HG03103 (cell line): Measurements from ENCODE around the gene AASDHPPT.

Experiments
- ATAC-seq: cut with Tn5 transposase; IDR thresholded peaks from one replicate; pipeline ENCODE4 v1.9.1; 2021; ENCODE audit warnings: low read depth; ENCODE audit not compliant: unreplicated experiment

Gene AASDHPPT

DNA sequence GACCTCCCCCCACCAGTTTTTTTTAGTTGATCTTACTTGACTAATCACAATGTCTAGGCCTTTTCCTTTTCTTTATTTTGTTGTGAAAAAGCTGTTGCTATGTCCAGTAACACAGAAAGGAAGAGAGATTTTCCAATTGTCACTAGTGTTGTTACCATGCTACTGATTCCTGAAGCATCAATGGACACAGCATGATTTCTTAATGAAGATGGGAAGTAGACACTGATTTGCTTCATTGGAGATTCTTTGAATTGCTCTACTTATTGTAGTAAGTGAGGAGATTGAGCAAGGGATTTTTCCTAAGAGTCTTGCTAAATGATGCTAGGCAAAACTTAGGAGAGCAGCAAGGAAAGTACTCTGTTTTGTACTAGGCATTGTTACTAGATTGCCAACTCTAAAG is 4.6 kb downstream of the AASDHPPT start:
- ATAC-seq, result no peak

DNA sequence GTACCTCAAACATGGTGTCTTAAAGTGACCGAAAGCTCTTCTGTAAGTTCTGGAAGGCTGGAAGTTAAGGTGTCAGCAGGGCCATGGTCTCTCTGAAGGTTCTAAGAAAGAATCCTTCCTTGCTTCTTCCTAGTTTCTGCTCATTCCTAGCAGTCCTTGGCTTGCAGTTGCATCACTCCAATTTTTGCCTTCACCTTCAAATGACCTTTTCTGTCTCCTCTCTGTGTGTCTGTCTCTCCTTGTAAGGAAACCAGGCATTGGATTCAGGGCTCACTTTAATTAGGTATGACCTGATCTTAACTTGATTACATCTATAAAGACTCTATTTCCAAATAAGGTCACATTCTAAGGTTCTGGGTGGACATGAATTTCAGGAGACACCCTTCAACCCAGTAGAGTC is 8.7 kb downstream of the AASDHPPT start:
- ATAC-seq, result no peak

DNA sequence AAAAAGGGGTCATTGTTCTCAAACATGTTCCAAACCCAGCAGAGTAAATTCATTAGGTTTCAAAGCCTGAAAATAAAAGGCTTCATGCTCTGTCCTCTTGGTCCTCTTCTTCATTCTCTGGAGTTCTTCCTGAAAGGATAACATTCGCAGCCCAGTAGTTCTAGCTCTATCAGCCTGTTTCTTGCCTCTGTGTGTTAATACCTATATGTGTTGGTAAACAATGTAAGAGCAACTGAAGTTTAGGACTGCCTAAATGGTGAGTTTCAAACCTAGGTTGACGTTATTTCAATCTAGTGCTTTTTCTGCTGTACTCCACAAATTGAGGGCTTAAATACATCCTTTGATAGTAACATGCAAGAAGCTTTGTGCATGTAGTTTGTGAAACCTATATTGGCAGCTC is 9.4 kb downstream of the AASDHPPT start:
- no peak for ATAC-seq

DNA sequence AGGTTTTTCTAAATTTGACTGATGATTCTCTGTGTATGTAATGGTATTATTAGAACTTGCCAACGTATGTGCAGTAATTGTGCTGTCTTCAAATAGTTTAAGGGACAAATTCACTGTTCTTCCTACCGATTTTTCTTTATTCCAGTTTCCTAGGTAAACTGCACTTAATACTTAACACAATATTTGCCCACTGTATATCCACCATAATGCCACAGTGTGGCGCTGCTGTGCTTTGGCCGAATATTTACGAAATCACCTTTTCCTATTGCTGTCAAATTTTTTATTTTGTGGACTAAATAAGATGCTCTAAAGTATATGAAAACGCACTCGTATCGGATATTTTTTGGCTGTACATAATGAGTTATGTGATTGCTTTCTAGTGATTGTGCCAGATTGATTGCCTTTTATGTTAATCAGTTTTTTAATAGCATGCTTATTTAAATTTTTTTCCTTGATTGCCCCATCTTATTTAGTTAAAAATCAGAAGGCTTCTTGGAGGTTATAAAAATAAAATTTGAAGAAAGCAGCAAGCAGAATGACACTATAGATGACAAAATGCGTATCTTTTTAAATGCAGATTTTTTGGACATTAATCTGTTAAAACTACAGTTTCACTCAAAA is 10.5 kb downstream of the AASDHPPT start:
- ATAC-seq, result no peak

DNA sequence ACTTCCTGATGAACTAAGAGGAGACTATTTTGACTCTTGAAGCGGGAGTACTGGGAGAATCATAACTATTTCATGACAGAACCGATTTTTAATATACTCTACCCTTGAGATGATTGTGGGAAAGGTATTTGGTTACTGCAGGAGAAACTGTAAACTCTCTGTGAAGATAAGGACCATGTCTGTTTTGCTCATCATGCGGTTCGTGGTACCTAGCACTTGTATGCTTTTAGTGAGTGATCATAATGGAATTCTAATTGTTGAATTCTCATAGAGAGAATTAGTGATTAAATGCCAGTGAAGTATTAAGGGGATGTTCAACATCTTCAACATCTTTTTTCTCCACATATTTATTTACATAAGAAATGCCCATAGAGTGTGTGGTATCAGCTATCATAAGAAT is 11.4 kb downstream of the AASDHPPT start:
- no peak for ATAC-seq

DNA sequence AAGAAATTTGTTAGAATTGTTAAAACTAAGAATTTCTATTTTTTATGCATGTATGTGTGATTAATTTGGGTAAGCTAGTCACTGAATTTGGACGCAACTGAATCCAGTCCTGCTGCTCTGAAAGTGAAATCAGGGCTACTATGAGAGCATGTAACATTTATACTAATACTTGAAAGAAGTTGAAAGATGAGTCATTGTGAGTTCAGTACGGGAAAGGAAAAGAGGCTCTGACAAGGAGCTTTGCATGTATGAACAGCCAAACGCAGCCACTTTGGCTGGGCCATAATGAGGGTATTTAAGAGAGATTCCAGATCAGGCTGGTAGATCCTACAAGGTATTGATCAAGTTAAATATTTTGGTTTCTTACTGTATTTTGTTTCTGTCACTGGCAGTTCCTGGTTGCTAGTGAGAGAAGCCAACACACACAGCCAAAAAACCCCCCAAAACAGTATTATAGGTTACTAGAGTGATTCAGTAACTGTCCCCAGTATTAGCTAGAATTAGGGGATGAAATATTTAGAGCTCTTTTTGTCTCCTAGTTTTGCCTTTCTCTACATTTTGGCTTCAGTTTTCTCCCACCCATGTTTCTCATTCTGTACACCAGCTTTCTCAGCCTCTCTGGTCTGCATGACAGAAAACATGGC is 14.1 kb downstream of the AASDHPPT start:
- peak; percentile 97 for ATAC-seq

DNA sequence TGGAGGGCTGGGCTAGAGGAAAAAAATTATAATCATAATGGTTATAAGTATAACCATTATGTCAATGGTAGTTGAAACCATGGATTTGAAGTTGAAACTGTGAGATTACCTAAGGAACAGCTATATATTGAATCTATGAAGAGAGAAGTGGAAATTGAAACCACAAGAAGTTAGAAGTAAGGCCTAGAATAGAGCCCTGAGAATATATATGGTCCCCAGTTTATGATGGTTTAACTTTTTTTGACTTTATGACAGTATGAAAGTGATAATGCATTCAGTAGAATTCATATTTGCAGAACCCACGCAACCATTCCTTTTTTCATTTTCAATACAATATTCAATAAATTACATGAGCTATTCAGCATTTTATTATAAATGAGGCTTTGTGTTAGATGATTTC is 15.0 kb downstream of the AASDHPPT start:
- ATAC-seq, result peak; percentile 23

DNA sequence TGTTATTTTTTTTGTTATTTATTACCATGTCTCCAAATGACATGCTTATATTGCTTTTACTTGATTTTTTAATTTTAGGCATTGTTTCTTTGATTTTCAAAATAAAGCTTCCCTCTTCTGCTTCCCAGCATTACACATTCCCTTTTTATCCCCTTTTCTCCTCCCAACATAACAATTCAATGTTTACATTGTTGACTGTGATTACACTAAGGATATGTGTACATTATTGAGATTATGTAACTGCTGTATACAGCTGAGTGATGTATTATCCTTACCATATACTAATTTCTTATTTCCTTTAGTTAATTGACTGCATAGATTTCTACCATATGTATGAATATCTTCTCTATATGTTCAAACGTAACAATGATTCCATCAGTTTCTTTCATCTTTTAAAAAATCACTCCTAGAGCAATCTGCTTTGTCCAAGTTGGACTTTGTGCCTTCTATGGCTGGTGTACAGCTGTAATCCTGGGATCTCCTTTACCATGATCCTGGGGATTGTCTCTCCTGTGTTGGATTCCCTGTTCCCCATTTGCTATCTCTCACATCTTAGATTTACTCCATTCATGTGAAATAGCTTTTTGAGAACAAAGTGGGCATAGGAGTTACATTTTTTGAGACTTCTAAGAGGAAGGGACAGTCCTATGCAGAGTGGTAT is 21.6 kb downstream of the AASDHPPT start:
- ATAC-seq, result no peak

DNA sequence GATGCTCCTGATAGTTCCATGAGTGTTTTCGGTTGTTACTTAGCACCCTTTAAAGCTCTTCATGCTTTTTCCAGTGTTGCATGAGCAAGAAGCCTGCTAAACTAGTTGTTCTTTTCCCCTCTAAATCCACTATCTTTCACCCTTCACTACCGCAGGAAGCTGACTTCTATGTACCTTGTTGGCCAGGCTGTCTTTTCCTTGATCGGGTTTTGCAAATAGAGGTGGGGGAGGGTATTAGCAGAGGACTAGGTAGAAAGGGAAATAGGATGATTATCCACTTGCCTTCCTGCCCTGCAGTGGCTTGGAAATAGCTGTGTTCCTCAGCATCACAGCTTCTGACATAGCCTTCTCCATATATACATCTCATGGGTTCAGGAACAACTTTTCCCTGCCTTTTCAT is 23.9 kb downstream of the AASDHPPT start:
- ATAC-seq, result no peak

DNA sequence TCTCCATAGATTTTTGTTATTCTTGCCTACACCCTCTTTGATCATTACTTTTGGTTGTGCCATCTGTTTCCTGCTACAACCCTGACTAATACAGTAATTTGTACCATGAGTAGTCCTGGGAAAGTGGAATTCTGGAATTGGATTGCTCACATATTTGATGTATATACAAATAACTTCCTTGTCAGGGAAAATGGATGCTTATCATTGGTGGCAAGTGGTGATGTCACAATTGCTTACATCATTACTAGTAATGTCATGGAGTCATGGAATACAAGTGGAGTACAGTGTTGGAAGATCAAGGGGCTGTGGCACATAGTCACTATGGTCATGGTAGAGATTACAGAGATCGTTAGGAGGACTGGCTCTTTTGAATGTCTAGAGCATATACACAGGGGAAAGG is 24.4 kb downstream of the AASDHPPT start:
- ATAC-seq, result no peak

DNA sequence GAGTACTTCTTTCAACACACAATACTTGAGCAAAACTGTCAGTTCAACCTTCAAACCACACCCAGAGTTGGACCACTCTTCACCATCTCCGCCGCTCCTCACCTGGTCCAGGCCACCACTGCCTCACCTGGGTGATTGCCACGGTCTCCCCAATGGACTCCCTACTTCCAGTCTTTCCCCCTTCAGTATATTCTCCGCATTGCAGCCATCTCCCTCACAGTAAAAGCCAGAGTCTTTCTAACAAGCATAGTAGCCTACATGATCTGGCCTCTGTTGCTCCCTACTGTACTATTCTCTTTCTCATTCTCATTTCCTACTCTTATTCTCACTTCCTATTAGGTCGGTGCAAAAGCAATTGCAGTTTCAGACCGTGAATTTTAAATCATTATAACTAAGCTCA is 28.5 kb downstream of the AASDHPPT start:
- no peak for ATAC-seq

DNA sequence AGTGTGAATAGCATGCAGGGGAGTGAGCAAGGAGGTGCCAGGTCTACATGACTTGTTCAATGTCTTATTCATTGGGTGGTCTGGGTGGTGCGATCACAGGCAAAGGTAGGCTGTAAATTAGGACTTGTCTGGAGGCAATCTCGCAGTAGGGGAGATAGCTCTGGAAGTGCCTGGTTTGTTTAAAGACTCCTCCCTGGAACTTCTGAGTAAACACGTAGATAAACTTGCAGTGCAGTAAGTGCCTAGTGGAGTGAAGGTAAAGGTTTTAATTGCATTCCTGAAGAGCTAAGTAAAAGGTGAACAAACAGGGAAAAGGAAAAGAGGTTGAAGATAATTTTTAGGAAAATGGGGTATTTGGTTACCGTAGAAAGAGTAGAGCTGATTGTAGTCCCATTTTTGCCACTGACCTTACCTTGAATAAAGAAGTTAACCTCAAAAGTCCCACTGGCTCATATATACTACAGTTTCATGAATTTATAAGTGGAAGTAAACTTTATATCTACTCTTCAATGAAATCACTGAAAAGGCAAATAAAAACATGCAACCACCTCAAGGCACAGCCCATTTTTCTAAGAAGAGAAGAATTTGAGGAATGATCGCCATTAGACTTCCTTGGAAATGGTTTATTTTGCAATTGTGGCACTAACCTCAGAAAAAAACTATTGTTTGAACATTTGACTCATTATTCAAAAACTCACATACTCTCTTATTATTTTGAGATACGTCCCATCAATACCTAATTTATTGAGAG is 44.3 kb downstream of the AASDHPPT start:
- no peak for ATAC-seq

DNA sequence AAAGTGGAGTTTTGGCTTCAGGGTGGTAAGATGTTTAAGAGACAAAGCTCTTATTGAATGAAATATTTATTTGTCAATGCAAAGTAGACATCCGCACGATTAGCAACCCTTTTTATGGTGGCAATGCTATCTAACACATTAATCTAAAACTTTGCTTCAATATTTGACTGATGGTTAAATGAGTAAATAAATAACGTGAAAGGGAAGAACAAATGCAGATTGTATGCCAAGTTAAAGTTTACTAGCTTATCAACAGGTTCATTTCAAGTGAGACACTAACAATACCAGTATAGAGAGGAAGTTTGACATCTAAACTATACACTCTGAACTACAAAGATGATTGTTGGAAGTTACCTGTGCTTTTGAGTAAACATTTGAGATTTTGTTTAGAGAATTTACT is 50.1 kb downstream of the AASDHPPT start:
- ATAC-seq, result no peak

DNA sequence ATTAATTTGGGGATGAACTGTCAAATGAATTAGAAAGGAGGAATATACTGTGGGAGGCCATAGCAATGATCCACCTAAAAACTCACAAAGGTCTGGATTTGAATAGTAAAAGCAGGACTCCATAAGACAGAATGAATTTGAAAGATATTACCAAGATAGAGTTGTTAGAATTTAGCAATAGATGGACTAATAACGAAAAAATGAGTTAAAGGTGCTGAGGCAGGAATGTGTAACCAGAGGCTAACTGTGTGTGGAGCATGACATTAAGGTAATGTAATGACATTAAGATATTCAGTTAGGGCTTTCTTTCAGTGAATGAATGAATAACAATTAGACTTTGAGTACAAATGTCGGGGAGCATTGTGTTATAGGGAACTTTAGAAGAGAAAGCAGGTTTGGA is 51.3 kb downstream of the AASDHPPT start:
- ATAC-seq, result no peak

DNA sequence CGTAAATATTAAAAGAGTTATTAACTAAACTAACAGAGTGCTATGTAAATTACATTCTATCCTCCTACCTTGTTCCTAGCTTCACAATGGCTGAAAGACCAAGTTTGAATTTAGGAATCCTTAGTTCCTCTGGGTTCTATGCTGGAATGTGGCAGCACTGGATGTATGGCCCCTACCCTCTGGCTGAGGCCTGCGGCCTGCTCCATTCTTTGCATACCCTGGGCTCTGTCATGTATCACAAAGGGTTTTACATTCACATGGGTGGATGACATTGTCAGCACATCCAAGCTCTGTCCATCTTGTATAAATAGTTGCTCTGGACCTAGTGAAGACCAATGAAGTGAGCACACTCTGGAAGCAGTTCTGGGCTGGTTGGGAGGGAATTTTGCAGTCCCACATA is 54.5 kb downstream of the AASDHPPT start:
- ATAC-seq, result no peak

DNA sequence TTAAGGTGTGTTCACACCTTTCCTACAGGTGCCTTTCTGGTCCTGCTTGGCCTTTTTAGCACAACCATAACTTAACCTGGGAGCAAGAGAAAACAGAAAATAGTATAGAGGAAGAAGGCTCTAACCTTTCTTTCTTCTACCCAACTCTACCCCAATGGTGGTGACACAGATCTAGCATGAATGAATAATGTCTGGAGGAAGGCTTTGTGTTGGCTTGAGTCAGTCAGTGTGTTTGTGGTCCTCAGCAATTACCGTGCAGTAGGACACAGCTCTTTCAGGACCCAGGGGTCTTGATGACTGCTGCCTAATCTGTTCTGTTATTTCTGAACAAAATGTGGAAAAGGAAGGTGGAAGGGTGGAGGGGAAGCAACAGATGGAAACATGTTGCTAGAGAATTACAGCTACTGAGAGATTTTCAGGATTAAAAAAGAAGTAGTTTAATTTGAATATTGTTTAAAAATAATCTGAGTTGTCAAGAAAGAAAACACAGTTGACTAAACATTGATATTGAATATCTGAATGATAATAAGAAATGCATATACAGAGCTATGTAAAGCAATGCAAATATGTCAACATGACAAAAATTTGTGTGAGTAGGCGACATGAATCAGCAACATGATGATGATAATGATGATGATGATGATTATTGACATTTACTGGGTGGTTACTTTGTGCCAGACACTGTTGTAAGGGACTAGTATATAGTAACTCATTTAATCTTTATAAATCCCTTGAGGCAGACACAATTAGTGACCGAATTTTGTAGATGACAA is 55.3 kb downstream of the AASDHPPT start:
- no peak for ATAC-seq

DNA sequence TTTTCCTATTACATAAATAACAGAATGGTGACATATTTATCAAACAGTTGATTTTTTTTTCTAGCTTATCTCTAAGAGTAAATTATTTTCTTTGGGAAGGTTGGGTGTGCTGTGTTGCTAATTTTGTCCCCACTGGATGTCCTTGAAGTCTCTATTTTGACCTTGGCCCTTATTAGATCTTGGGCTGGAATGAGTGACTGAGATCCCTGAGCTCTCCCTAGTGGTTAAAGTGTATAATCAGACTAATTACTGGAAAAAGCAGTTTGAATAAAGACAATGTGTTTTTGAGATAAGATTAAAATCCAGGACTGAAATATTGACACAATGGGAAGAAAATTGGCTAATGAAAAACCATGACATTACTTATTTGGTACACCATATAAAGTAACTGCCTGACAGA is 56.1 kb downstream of the AASDHPPT start:
- no peak for ATAC-seq

DNA sequence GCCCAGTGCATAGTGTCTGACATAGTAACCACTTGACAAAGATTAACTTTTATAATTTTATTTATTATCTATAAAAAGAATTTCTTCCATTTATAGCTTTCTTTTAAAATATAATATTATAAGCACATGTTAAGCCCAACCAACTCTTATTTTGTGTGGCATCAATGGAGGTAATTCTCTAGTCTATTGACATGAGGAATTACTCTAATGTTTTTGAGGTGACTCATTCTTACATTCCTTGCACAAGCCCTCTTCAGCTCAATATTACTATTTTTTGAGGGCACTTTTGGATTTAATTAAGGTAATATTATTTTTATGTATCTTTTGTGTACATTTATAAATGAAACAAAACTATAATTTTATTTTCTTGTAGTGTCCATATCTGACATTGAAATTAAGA is 59.6 kb downstream of the AASDHPPT start:
- no peak for ATAC-seq

DNA sequence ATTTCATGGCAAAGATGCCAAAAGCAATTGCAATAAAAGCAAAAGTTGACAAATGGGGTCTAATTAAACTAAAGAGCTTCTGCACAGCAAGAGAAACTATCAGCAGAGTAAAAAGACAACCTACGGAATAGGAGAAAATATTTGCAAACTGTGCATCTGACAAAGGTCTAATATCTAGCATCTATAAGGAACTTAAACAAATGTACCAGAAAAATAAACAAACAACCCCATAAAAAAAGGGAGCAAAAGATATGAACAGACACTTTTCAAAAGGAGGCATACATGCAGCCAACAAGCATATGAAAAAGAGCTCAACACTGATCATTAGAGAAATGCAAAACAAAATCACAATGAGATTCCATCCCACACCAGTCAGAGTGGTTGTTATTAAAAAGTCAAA is 60.3 kb downstream of the AASDHPPT start:
- ATAC-seq, result no peak
